NOMO-1 treated with dmso at 0.1 percent for 144 hours (cell line): ENCODE data around the gene FLAD1.

Experiments used
- DNase-seq: peaks from one replicate; lab custom pipeline; 2025; ENCODE audit not compliant: unreplicated experiment; lab: John Stamatoyannopoulos, UW

Gene FLAD1

GRCh38 chr1:155014709-155015508 is 31.8 kb downstream of the FLAD1 start:
- DNase-seq, result no peak

GRCh38 chr1:155015527-155016230 is 32.5 kb downstream of the FLAD1 start:
- DNase-seq, result no peak

- no peak for DNase-seq
These were observed 33.2 kb downstream of the FLAD1 start for GRCh38 chr1:155016231-155016831.

- peak; percentile 73 for DNase-seq
These were observed 34.1 kb downstream of the FLAD1 start for GRCh38 chr1:155017041-155017945.

GRCh38 chr1:155017946-155018316 is 34.8 kb downstream of the FLAD1 start:
- DNase-seq, result no peak

GRCh38 chr1:155018617-155019348 is 35.6 kb downstream of the FLAD1 start:
- no peak for DNase-seq

- no peak for DNase-seq
These were observed 36.5 kb downstream of the FLAD1 start for GRCh38 chr1:155019377-155020245.

- DNase-seq, result no peak
These were observed 39.2 kb downstream of the FLAD1 start for GRCh38 chr1:155022136-155022926.

- no peak for DNase-seq
These were observed 39.7 kb downstream of the FLAD1 start for GRCh38 chr1:155022927-155023236.

GRCh38 chr1:155023627-155024026 is 40.5 kb downstream of the FLAD1 start:
- DNase-seq, result no peak

- DNase-seq, result no peak
These were observed 41.2 kb downstream of the FLAD1 start for GRCh38 chr1:155024315-155024714.

- no peak for DNase-seq
These were observed 43.0 kb downstream of the FLAD1 start for GRCh38 chr1:155026154-155026553.

GRCh38 chr1:155026588-155026987 is 43.4 kb downstream of the FLAD1 start:
- no peak for DNase-seq

- DNase-seq, result no peak
These were observed 46.5 kb downstream of the FLAD1 start for GRCh38 chr1:155029513-155030242.

GRCh38 chr1:155030243-155030795 is 47.2 kb downstream of the FLAD1 start:
- DNase-seq, result no peak

GRCh38 chr1:155030899-155031298 is 47.8 kb downstream of the FLAD1 start:
- no peak for DNase-seq

GRCh38 chr1:155032886-155033285 is 49.7 kb downstream of the FLAD1 start:
- DNase-seq, result no peak

- no peak for DNase-seq
These were observed 50.4 kb downstream of the FLAD1 start, which contains the start of the genes DCST1 and DCST2 for GRCh38 chr1:155033524-155033923. Gene DCST1 (plus strand): TSS chr1:155033824. CDS start chr1:155034037, 213 bp downstream. Gene DCST2 (minus strand): TSS chr1:155033781. CDS start chr1:155033701, 80 bp downstream.
